Measurements from ENCODE around the gene VEGFC. TPM values are rescaled to one million over a fixed set of nuclear protein-coding genes. Genes with fewer than 3 reads are reported as not detected.

The VEGFC gene
- total RNA-seq, 1 experiment from 2014 or later: not detected

DNA sequence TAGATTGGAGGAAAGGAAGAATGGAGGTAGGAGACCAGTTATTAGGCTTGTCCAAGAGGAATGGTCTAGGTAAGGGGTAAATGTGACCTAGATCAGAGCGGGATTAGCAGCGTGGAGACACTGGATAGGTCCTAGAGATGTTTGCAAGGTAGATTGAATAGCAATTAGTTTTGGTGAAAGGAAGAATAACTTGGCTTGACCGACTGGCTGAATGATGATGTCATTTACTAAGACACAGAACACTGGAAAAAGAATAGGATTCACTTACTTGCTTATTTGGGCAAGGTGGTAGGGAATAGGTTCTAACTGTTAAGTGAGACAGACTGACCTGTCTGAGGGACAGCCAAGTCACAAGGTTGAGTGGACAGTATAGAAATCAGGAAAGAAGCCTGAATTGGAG, 71.3 kb downstream of the VEGFC start:
- DNase-seq: no peak
- BruUV-seq (replicated peaks): no TSS peak
- Histone ChIP-seq H3K27me3 (replicated peaks; ENCODE audit: control insufficient read depth, insufficient read depth, low read length) (no peaks in the 10 kb centered on the region), H3K9me3 (no peaks in the 10 kb centered on the region), H3K36me3 (ENCODE audit: control insufficient read depth, insufficient read depth, low read length) (no peaks in the 10 kb centered on the region), H3K4me3 (ENCODE audit: low read depth, low read length) (no peak overlapping the region), H3K4me1 (no peaks in the 10 kb centered on the region)
- intact Hi-C loops (cut with micrococcal nuclease; ENCODE audit: unreplicated experiment): no loop called here
- TF ChIP-seq, protein P1, sequence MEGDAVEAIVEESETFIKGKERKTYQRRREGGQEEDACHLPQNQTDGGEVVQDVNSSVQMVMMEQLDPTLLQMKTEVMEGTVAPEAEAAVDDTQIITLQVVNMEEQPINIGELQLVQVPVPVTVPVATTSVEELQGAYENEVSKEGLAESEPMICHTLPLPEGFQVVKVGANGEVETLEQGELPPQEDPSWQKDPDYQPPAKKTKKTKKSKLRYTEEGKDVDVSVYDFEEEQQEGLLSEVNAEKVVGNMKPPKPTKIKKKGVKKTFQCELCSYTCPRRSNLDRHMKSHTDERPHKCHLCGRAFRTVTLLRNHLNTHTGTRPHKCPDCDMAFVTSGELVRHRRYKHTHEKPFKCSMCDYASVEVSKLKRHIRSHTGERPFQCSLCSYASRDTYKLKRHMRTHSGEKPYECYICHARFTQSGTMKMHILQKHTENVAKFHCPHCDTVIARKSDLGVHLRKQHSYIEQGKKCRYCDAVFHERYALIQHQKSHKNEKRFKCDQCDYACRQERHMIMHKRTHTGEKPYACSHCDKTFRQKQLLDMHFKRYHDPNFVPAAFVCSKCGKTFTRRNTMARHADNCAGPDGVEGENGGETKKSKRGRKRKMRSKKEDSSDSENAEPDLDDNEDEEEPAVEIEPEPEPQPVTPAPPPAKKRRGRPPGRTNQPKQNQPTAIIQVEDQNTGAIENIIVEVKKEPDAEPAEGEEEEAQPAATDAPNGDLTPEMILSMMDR (IDR thresholded peaks at IDR 0.05; ENCODE audit: insufficient read depth in 1 of 2, low read depth in 1 of 2, low read length in 1 of 2, severe bottlenecking in 1 of 2, unreplicated experiment in 1 of 2): no peak
- no peaks in the 10 kb centered on the region for H3K9me3 Mint-ChIP-seq (ENCODE audit: unreplicated experiment)
- no peak overlapping the region for H3K27ac Mint-ChIP-seq (ENCODE audit: unreplicated experiment)
- no peaks in the 10 kb centered on the region for H3K4me1 Mint-ChIP-seq (ENCODE audit: low read depth, unreplicated experiment)
- ChIA-PET POLR2A (no interaction called here), CTCF (no interaction called here)
- no peaks in the 10 kb centered on the region for H3K27me3 Mint-ChIP-seq (ENCODE audit: insufficient read depth, unreplicated experiment)
- no peaks in the 10 kb centered on the region for H3K36me3 Mint-ChIP-seq (ENCODE audit: insufficient read depth, unreplicated experiment)
- no peak overlapping the region for H3K4me3 Mint-ChIP-seq (ENCODE audit: unreplicated experiment)

DNA sequence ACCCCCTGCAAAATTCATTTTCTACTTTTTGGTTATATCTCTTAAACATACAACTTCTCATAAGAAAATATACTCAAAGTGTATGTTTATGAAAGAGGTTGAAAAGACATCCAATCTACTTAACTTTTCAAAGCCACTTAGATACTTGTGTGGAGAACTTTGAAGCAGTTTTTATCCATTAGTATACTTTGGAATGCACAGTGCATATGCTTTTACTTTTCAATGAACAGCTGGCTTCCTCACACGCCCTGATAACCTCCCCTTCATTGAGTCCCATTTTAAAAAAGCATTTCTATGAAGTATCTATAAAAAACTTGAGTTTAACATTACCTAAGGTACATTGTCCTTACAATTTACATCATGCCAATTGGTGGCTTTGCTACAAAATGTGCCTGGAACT, 73.8 kb downstream of the VEGFC start:
- no peaks in the 10 kb centered on the region for H3K36me3 Mint-ChIP-seq (ENCODE audit: insufficient read depth, unreplicated experiment)
- Histone ChIP-seq H3K9me3 (no peaks in the 10 kb centered on the region), H3K36me3 (ENCODE audit: control insufficient read depth, insufficient read depth, low read length) (no peaks in the 10 kb centered on the region), H3K4me3 (ENCODE audit: low read depth, low read length) (no peak overlapping the region), H3K4me1 (no peaks in the 10 kb centered on the region), H3K27me3 (replicated peaks; ENCODE audit: control insufficient read depth, insufficient read depth, low read length) (no peaks in the 10 kb centered on the region)
- CTCF ChIA-PET: no interaction called here
- POLR2A ChIA-PET: no interaction called here
- H3K4me3 Mint-ChIP-seq (ENCODE audit: unreplicated experiment): no peak overlapping the region
- DNase-seq: no peak
- H3K27me3 Mint-ChIP-seq (ENCODE audit: insufficient read depth, unreplicated experiment): no peaks in the 10 kb centered on the region
- intact Hi-C loops (cut with micrococcal nuclease; ENCODE audit: unreplicated experiment): no loop called here
- H3K9me3 Mint-ChIP-seq (ENCODE audit: unreplicated experiment): no peaks in the 10 kb centered on the region
- no peaks in the 10 kb centered on the region for H3K4me1 Mint-ChIP-seq (ENCODE audit: low read depth, unreplicated experiment)
- no peak overlapping the region for H3K27ac Mint-ChIP-seq (ENCODE audit: unreplicated experiment)
- BruUV-seq (replicated peaks): no TSS peak
- TF ChIP-seq, protein P1 (IDR thresholded peaks at IDR 0.05; ENCODE audit: insufficient read depth in 1 of 2, low read depth in 1 of 2, low read length in 1 of 2, severe bottlenecking in 1 of 2, unreplicated experiment in 1 of 2): no peak

DNA sequence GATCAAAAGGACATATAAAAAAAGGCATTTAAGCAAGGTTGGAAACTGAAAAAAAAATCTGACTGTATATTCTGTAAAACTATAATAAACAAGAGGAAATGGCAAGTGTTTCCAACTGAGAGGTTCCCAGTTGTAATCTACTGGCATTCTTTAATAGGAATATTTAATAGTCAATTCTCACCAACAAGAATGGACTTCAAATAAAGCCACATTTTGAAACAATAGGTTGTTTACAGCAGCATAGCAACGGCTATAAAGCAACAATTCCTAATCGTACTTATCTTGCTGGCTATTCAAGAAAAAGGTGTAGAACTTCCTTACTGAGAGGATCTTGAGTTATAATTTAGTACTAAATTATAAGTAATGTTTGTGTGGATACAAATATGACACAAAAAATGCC, 75.5 kb downstream of the VEGFC start:
- POLR2A ChIA-PET: no interaction called here
- CTCF ChIA-PET: no interaction called here
- peaks cover 4% of the 10 kb centered on the region for H3K27me3 Mint-ChIP-seq (ENCODE audit: insufficient read depth, unreplicated experiment)

More for the DNA sequence above, 75.5 kb downstream of the VEGFC start:
- Histone ChIP-seq H3K4me3 (ENCODE audit: low read depth, low read length) (no peak overlapping the region), H3K27me3 (replicated peaks; ENCODE audit: control insufficient read depth, insufficient read depth, low read length) (no peaks in the 10 kb centered on the region), H3K9me3 (no peaks in the 10 kb centered on the region), H3K4me1 (no peaks in the 10 kb centered on the region), H3K36me3 (ENCODE audit: control insufficient read depth, insufficient read depth, low read length) (no peaks in the 10 kb centered on the region)
- DNase-seq: no peak
- TF ChIP-seq, protein P1 (IDR thresholded peaks at IDR 0.05; ENCODE audit: insufficient read depth in 1 of 2, low read depth in 1 of 2, low read length in 1 of 2, severe bottlenecking in 1 of 2, unreplicated experiment in 1 of 2): no peak
- H3K27ac Mint-ChIP-seq (ENCODE audit: unreplicated experiment): no peak overlapping the region
- no peak overlapping the region for H3K4me3 Mint-ChIP-seq (ENCODE audit: unreplicated experiment)
- no TSS peak for BruUV-seq (replicated peaks)
- H3K9me3 Mint-ChIP-seq (ENCODE audit: unreplicated experiment): no peaks in the 10 kb centered on the region
- no peaks in the 10 kb centered on the region for H3K36me3 Mint-ChIP-seq (ENCODE audit: insufficient read depth, unreplicated experiment)
- intact Hi-C loops (cut with micrococcal nuclease; ENCODE audit: unreplicated experiment): no loop called here
- no peaks in the 10 kb centered on the region for H3K4me1 Mint-ChIP-seq (ENCODE audit: low read depth, unreplicated experiment)
